SIG-M5 (cell line): ENCODE data around the gene GUCY1A1.

ENCODE experiments used
- DNase-seq: peaks from one replicate; lab custom pipeline; 2025; lab: John Stamatoyannopoulos, UW

GUCY1A1 gene

DNA sequence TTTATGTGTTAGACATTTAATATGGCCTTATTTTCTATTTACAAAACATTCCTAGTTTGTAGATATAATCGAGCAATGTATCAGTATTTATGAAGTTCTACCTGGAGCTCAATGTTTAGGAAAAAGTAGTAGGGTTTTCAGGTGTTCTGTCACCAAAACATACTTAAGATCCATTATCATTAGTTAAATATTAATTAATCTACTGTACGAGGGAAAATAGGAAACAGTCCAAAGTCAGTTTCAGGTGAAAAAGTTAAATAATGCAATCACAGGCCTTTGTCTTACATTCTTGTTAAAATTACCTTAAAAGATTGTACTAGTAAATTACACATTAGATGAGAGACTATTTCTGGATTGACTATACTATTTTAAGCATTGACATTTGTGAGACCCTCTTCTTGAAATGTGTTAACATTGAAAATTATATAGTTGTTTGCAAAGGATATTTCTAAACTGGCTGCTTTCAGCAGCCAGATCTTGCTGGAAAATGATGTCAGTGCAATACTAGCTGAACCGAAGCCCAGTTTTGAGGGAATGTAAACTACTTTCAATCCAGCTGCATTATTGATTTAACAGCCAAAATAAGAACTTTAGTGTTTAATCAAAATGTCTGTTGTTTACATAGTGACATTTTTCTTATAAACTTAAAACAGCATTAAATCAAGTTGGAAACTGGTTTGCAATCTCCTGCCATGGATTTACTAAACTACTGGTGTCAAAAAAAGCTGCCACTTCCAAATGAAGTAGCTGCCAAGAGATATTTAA is 111.5 kb downstream of the GUCY1A1 start:
- DNase-seq: no peak

DNA sequence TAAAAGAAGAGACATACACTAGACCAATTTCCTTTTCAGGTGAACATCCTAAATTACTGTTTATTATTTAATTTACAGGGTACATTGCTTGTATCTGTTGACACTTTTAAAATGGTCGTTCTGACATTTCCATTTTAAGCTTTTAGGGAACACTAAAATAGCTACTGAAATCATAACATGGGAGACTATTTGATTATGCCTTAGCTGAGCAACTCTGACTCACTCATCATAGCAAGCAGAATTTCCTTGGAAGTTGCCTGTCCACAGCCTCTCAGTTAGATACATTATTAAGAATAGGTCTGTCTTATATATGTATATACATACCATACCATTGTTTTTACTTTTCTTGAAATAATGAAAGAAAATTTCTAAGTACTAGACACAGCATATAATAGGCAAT is 114.1 kb downstream of the GUCY1A1 start:
- no peak for DNase-seq

DNA sequence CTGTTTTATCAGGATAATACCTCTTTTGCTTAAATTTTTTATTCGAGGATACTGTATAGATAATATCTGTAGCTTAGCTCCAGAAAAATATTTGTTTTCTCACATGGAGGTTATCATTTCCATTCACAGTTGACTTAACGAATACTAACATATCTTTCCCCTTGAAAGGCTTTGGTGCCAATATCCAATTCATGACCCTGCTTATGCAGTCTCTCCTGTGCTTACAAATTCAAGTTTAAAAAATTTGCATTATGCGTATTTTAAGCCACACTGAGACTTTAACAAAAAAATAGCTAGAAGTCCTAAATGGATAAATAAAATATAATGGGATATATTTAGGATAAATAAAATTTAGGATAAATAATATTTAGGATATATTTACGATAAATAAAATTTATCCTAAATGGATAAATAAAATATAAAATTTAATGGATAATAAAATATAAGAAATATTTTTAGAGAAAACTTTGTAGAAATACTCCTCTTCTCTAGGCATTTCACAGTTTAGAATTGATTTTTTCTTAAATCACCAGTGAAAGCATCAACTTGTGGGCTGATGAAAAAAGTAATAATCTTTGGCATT is 114.7 kb downstream of the GUCY1A1 start:
- no peak for DNase-seq
